Stimulated activated CD4-positive, alpha-beta T cell treated with anti-CD3 and anti-CD28 coated beads, TNF-alpha, amount 100 ng/mL, for 1 hour (primary cell): ENCODE data around the gene M1AP.

ENCODE experiments used
- DNase-seq, 3 donors: peaks; one replicate each; pipeline ENCODE4 v3.0.0-alpha.2; 2020; ENCODE audit warnings: low read depth in 3 of 3, low spot score in 1 of 3

The M1AP gene

DNA sequence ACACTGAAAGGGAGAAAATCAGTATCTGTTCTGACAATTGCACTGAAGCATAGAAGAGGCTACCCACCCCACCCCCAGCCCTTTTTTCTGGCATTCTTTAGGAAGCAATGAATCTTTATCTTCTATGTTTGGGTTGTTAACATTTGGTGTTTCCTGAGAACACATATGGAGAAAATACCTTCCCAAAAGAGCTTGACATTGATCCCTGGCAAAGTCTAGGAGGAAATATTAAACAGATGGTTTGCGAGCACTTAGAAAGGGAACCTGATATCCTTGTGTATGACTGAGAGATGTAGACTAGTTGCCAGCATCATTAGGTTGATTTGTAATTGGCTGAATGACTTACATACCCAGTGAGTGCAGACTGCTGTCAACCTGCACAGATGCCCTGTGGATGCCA is 50.7 kb downstream of the M1AP start:
- no peak for DNase-seq

DNA sequence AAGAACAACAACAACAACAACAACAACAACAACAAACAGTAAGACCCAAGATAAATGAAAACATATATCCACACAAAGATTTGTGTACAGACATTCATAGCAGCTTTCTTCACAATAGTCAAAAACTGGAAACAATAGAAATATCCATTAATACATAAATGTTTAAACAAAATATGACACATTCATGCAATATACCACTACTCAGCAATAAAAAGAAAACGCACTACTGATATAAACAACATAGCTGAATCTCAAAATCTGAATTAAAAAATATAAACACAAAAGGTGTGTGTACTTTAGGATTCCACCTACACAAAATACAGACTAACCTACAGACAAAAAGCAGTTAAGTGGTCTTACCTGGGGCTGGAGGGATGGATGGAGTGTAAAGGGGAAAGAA is 51.5 kb downstream of the M1AP start:
- DNase-seq = no peak

DNA sequence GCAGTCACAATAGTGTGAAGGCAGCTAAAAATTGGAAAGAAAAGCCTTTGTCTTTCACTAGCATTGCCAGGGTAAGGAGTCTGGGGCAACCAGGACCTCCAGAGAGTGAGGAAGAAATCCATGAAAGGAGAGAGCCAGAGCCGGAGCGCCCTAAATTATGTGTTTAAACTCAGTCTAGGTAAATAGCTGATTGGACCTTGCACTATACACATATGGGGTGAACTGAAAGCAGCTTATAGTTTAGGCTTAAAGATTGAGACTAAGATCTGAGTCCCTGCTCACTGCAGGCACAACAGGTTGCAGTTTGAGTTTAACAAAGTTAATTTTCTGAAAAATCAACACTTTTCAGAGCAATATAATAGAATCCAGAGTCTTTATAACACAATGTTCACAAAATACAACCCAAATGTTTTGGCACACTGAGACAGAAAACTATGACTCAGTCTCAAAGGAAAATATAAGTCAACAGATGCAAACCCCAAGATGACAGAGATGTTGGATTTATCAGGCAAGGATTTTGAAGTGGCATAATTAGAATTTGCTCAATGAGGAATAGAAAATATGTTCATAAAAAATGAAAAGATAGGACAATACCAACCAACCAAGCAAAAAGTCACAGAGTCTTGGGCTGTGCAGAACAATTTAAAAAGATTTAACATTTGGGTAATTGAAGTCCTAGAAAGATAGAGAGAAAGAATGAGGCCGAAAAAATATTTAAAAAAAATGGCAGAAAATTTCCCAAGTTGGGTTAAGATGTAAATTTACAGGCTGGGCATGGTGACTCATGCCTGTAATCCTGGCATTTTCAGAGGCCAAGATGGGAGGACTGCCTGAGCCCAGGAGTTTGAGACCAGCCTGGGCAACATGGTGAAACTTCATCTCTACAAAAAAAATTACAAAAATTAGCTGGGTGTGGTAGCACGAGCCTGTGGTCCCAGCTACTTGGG is 54.0 kb downstream of the M1AP start:
- no peak for DNase-seq

DNA sequence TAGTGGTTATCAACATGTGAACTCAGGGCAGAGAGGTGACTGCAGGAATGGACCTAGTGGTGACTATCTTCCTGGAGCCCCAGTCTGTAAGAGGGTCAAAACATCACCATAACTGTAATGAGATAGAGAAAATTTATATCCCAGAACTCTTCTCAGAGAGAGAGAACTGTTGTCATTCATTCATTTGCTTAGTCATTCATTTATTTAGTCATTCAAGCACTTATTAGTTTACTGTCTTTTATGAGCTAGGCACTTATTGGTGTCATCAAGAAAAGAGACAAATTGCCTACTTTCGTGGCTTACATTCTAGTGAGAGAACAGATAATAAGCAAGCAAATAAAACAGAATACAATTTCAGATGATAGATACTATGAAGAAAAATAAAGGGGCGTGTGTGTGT is 59.5 kb downstream of the M1AP start:
- no peak for DNase-seq

DNA sequence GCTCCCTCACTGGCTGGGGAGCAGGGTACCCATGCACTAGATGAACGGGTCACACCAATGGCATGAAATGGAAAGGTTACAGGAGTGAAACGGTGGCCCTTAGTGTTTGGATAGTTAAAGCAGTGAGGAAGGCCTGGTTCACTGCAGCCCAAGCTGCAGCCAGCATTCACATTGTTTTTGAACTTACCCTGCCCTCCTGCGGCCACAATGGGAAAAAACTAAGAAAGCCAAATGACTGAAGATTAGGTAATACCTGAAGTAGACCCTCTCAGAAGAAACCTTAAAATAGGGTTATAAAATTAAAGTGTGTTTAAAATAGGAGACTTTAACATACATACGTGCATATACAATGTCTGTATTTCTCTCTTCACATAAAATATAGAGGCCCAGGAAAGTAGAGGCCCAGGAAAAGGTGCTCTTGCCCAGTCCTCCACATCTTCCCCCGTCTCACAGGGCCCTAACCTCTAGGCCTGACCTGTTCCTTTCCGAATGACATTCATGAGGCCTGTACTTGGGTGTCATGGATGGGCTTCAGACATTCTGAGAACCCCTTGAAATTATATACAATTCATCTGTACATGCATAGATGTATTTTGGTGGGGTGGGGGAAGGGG is 60.4 kb downstream of the M1AP start:
- DNase-seq = peak; percentile 18 to 32 (median 28)

DNA sequence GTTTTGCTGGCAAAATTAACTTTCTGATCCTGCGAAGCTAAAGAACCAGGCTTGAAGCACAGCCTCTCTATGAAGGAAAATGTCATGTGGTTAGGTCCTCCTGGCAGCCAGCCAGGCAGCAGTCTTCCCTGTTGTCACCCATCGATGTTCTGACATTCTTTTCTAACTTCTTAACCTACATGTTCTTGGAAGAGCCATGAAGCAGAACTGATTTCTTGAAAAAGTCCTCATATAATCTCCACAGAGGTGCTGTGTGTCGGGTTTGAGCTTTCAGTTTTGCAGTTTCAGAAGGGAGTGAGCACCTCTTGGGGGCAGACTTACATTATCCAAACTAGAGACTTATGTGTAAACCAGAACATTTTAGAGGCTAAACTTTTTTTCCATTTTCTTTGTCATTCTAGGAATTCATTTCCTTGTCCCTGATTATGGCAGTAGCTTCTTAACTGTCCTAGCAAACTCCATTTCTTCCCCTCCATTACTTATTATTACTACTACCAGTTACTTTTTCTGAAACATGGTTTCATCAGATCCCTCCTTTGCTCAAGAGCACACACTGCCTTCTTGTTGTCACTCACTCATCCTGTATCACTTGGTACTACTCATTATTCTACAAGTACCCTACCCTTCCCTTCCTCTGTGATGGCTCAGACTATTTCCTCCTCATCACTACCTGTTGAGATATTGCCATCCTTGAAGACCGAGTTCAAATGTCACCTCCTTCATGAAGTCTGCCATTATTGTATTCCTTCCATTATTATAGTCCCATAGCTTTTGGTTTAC is 62.5 kb downstream of the M1AP start:
- no peak for DNase-seq

DNA sequence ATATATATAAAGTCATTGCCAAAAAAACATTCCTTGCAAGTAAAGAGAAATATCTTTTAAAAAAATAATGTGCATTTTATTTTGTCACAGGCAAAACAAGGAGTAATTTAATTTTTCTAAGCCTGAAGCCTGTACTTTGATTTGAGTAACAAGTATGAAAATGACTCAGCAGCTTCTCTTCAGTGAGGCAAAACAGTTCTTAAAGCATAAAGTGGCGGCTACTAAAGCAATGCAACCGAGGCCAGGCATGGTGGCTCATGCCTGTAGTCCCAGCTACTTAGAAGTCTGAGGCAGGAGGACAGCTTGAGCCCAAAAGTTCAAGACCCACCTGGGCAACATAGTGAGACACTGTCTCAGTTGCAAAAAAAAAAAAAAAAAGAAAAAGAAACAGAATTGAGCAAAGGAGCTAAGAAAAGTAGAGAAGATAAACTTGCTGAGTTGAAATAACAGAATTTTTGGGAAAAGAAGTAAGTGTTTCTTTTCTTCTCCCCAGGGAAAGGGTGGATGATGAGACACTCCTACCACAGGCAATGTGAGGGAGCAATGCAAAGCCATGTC is 64.0 kb downstream of the M1AP start:
- no peak for DNase-seq

DNA sequence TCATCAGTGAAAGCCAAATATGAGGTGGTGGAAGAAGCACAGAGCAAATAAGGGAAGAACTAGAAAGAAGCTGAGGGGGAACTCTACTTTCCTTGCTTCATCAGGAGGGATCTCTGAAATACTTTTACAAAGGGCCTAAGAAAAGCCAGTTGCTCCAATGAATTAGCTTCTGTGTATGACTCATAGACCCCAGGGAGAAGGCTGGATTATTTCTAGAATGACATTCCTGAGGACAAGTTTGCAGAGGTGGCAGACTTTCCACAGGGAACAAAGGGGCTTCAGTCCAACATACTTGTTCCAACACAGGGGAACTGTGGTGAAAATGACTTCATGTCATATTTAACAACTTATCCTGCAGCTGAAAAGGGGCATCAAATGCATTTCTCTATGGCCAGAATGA is 64.6 kb downstream of the M1AP start:
- no peak for DNase-seq

DNA sequence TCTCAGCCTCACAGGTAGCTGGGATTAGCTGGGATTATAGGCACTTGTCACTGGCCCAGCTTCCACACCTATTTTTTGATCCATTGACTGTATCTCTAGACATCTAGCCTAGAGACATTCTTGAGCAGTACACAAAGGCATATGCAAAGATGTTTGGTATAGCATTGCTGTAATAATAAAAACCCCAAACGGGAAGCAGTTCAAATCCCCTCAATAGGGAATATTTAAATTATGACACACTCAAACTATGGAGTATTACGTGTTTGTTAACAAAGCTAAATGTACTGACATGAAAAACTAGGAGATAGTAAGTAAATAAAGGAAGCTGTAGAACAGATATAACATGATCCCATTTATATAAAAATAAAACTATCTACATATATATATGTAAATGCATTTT is 65.9 kb downstream of the M1AP start:
- DNase-seq = no peak

DNA sequence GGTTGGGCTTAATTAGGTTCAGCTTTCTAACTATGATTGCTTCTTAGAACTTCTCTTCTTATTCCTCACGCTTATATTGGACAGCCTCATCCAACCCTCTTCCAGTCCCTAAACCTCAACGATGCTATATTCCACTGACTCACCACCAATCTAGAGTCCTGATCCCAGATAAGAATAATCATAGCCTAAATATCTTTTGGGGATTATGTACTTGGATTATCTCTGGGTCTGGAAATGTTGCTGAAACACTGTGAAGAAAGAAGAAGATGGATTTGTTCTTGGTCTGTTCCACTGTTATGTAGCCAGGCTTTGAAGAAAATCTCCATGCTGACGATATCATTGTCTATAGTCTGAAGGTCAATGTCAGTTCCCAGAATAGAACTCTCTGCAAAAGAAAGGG is 66.7 kb downstream of the M1AP start:
- no peak for DNase-seq

DNA sequence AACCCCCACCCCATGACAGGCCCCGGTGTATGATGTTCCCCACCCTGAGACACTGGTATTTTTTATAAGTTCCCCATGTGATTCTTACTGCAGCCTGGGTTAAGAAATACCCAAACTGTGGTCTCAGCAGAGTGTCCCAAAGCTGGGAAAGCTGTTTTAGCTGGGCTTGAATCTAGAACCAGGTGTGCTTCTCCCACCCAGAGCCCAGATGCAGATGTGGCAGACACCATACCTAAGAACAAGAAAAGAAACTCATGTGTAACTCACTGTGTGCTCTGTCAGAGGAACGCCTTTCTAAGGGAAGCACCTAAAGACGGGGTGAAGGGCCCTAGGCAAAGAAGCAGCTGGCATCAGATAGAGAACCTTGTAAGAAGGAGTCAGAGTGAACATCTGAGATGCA is 69.7 kb downstream of the M1AP start:
- no peak for DNase-seq

DNA sequence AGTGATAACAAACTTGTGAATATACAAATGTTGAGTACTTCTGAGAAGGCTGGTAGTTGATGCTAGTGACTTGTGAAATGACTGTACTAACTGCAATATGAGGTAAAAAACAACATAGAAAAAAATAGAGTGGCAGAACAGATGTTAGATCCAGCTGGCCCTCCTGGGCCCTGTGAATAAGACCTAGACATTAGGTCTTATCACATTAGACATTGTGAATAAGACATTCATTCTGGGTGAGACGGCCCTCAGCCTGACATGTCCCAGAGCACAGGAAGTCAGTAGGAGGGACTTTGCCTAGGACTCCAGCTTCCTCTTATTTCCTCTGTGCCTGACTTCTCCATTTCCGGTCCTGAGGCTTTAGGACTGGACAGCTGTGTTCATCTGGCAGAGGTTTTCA is 70.7 kb downstream of the M1AP start:
- DNase-seq = no peak

DNA sequence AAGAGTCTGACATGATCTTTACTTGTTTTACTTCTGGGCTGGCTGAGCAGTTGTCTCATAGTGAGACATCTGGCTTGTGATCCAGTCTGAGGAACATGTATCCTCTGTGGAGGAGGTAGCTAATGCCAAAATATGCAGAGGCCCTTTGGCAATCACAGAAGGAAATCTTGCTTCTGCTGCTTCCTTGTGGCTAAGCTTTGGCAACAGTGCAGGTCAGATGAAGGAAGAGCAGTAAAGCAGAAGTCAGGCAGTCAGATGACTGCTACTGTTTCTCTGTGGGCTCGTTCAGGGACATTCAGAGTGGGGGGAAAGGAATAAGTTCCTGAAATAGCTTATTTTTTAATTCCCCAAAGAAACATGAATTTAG is 71.3 kb downstream of the M1AP start:
- no peak for DNase-seq

DNA sequence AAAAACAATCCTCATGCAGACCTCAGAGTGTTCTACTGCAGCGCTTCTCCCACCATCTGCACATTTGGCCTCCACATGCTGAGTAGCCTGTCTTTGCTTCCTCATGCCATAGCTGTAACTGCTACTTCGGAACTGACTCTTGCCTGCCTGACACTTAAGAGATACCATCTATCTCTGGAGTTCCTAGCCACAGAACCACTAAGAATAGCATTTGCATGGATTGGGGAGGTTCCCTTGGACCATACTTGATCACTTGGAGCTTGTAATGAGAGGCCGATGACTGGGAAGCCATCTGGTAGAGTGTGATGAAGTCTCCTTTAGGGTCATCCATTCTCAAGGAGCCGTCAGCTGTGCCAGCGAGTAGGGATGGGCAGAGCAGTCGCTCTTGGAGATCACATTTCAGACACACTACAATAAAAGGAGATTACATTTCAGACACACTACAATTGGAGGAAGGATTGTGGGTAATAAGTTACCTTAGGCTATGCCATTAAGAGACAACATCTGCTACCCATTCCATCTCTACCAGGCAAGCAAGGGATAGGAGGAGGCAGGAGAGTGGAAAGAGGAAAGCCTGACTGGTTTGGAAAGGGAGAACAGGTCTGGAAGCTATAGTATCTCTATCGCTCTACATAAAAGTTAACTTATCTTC is 71.8 kb downstream of the M1AP start:
- no peak for DNase-seq

DNA sequence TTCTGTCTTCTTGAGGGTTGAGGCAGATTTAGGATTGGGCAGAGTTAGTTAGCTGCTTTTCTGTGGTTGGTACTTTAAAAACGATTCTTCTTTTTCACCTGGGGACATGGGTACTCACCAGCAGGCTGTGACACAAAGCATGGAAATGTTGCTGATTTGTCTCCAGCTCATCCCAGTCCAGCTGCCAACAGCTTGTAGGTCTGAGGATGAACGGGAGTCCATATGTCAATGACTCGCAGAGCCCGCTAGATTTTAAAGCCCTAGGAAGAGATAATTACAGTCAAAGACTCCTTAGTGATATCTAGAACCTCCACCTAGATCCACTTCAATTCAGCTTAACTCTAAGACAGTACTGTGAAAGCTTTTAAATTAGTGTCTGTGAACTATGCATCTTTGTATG is 72.8 kb downstream of the M1AP start:
- no peak for DNase-seq

DNA sequence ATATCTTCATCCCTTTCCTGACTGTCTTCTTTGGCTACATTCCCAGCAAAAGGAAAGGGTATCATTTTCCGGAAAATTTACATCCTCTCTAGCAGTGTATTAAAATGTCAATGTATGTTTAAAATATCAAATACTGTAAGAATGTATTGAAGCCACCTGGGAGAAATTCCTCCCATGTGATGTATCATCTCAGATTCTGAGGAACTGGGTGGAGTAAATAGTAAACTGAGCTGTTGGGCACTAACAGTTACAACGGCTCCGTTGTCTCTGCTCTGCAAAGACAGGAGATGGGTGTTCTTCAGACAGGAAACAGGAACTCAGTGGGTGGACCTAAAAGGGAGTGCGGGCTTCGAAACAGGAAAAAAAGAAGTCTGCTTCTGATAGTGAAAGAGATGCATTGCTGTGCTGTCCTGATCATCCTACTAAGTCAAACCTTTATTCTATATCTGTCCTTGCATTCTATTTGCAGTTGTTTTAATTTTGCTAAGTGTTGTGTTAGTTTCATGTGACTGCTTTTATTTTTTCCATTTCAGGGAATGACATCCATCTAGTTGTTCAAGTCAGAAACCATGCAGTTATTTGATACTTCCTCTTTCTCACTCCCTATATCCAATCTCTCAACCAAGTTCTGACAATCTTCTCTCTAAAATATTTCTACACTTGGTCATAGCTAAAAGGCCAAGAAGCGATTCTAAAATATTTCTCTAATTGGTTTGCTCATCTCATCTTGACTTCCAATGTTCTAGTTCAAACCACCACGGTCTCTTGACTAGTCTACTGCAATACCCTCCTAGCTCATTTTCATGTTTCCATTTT is 74.2 kb downstream of the M1AP start:
- DNase-seq = no peak

DNA sequence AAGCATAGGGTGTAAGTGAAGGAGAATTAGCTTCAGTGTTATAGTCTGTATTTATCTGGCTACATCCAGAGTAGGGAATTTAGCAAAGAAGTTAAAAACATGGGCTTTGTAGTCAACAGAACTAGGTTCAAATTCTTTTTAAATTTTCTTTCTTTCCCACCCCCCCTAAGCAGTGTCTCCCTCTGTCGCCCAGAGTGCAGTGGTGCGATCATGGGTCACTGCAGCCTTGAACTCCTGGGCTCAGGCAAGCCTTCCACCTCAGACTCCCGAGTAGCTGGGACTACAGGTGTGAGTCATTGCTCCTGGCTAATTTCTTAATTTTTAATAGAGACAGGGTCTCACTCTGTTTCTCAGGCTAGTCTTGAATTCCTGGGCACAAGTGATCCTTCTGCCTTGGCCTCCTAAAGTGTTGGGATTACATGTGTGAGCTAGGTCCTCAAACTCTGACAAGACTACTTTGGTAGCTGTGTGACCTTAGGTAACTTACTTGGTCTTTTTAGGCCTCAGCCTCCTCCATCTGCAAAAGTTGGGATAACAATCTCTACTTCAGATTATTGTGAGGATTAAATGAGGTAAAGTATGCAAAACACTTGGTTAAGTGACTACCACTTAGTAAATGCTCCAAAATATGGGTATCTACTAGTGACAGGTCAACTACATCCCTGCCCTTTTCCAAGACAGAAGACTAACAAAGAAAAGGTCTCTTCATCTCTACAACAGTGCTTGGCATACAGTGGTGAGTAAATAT is 75.8 kb downstream of the M1AP start:
- no peak for DNase-seq

DNA sequence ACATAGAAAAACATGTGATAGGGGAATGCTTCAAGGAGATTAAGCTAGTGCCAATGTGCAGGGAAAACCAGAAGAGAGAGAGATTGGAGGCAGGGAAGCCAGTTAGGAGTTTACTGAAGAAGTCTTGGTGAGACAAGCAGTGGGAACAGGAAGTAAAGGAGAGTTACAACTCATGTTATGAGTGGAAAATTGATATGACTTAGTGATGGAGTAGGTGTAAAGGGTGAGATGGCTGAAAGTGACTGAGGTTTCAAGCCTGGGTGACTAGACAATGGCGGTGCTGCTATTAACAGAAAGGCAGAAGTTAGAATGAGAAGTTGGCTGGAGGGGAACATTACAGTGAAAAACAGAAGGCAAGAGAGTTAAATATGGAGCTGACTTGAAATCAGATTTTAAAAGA is 77.1 kb downstream of the M1AP start:
- DNase-seq = no peak

DNA sequence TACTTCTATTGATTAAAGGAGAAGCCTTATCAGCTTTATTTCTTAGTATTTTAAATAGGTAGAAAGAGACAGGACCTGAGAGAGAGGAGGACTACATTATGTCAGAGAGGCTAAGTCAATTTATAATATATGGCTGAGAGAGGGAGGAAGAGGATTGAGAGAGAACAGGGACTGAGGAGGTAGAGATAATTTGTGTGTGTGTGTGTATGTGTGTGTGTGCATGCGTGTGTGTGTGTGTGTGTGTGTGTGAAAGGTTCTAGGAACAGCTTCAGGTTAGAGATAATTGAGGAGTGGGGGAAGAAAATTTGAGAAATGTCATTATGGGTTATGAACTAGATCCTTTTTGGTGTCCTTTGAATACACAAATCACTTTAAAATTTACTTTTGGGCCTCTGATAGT is 78.4 kb downstream of the M1AP start:
- no peak for DNase-seq

DNA sequence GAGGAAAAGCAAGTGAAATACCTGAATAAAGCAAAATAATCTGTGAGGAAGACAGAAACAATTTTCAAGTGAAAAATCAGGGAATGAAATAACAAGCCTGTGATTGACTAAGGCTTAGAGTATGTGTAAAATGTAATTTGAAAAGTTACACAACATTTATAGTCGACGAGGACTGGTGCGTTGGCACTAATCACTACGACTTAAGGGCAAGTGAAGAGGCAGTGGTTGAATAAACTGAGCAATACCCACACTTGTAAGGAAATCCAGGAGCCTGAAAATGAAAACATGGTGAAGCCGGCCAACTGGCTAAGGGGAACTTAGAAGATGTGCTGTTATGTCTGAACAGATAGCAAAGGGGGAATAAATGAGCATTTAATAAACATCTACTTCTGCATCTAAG is 80.2 kb downstream of the M1AP start:
- DNase-seq = no peak
